Adrenal gland (tissue), 5 donors: ENCODE measurements around the gene FKBP3.

Experiments
- CTCF ChIP-seq, 6 experiments: fragments of 450-650 bp in 4 of 6; fragments of 200-600 bp in 2 of 6; sonication (generic) in 1 of 6; IDR thresholded peaks; 1 replicate in 5 of 6; 2 replicates in 1 of 6; pipeline versions ENCODE4 v1.5.1 to v1.8.0; 2016 to 2021; ENCODE audit warnings: antibody characterized with exemption in 6 of 6, mild to moderate bottlenecking in 2 of 6, moderate library complexity in 1 of 6
- POLR2A ChIP-seq, 2 donors: fragments of 450-650 bp; IDR thresholded peaks; one replicate each; pipeline ENCODE4 v1.6.1; 2017; ENCODE audit warnings: antibody characterized with exemption in 2 of 2, mild to moderate bottlenecking in 2 of 2, moderate library complexity in 1 of 2
- donor health status: DM: no; HTN: no; CAD: no.

GRCh38 chr14:45169906-45170305 lies 35.6 kb upstream of the FKBP3 start:
- no peak for TF ChIP-seq CTCF (IDR thresholded peaks at IDR 0.05)
- no peak for TF ChIP-seq POLR2A (IDR thresholded peaks at IDR 0.05)
